ENCODE results near the gene CX3CR1.

DNA sequence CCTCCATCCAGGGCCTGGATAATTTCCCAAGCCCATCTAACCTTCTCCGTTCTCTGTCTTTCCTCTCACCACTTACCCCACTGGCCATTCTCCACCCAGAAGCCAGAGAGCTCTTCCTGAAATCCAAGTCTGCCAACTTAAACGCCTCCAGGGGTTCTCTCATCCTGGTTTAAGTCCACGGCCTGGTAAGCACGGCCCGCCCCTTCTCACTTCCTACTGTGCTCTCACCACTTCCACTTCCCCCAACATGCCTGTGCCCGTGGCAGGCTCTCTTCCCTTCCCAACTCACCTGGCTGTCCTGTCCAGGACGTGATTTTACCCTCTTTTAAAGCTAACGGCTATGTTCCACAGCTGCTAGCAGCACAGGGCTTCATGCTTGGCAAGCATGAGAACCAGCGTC is 1.7 kb upstream of the CX3CR1 start:
- TF ChIP-seq GATA1 (IDR thresholded peaks at IDR 0.05; ENCODE audit: low read depth, low read length) (no peak), POLR2A (IDR thresholded peaks at IDR 0.05; ENCODE audit: low read length) (no peak)
